Keratinocyte (primary cell): ENCODE results near the gene MTA2. TPM values are rescaled to one million over a fixed set of nuclear protein-coding genes. Genes with fewer than 3 reads are reported as not detected.
"Not testable (repeated sequence)": the region's sequence is repeated elsewhere in the genome, so short reads cannot be mapped to it uniquely, and the experiment has no call there.

Source experiments
- DNase-seq: peaks from one replicate; pipeline ENCODE4 v3.0.0-alpha.2; 2011; ENCODE audit warnings: low read depth, missing footprints, low spot score
- FAIRE-seq: peaks from 2 replicates; lab custom pipeline; 2011; peaks lifted over from hg19 to GRCh38; lab: Jason Lieb, UNC
- H2AFZ ChIP-seq: 2 replicates; pipeline ENCODE4 v1.6.0; 2012; ENCODE audit warnings: low read length, control low read depth, inconsistent platforms; ENCODE audit not compliant: control insufficient read depth
- H3K27ac ChIP-seq: 2 replicates; pipeline ENCODE4 v1.5.1; 2011; ENCODE audit warnings: low read length; ENCODE audit not compliant: control insufficient read depth, insufficient read depth
- H3K27me3 ChIP-seq: 3 replicates; pipeline ENCODE4 v1.6.0; 2011; ENCODE audit warnings: low read length; ENCODE audit not compliant: control insufficient read depth, insufficient read depth; ENCODE audit errors: extremely low read depth
- H3K36me3 ChIP-seq, 2 experiments: 2 replicates in 1 of 2; 3 replicates in 1 of 2; pipeline ENCODE4 v1.5.1; 2011; ENCODE audit warnings: low read length in 2 of 2, mild to moderate bottlenecking in 1 of 2; ENCODE audit not compliant: control insufficient read depth in 2 of 2, insufficient read depth in 2 of 2; ENCODE audit errors: extremely low read depth in 1 of 2
- H3K4me1 ChIP-seq: 3 replicates; pipeline ENCODE4 v1.5.1; 2011; ENCODE audit warnings: low read length; ENCODE audit not compliant: control insufficient read depth, insufficient read depth; ENCODE audit errors: extremely low read depth
- H3K4me2 ChIP-seq: 3 replicates; pipeline ENCODE4 v1.6.0; 2011; ENCODE audit warnings: low read depth, low read length; ENCODE audit not compliant: control insufficient read depth, insufficient read depth; ENCODE audit errors: extremely low read depth
- H3K4me3 ChIP-seq, 3 experiments: fragments of 200-600 bp in 1 of 3; sonication (generic) in 1 of 3; 2 replicates in 2 of 3; 3 replicates in 1 of 3; pipeline ENCODE4 v1.5.1; 2011 to 2016; ENCODE audit warnings: low read length in 3 of 3, mild to moderate bottlenecking in 3 of 3, control low read depth in 2 of 3, inconsistent platforms in 1 of 3, low read depth in 1 of 3, mixed read lengths in 1 of 3, mixed run types in 1 of 3, moderate library complexity in 1 of 3; ENCODE audit not compliant: control insufficient read depth in 2 of 3, insufficient read depth in 2 of 3; ENCODE audit errors: extremely low read depth in 1 of 3
- H3K79me2 ChIP-seq: 2 replicates; pipeline ENCODE4 v1.6.0; 2012; ENCODE audit warnings: low read length; ENCODE audit not compliant: control insufficient read depth, insufficient read depth
- H3K9ac ChIP-seq: 3 replicates; pipeline ENCODE4 v1.6.0; 2011; ENCODE audit warnings: low read length; ENCODE audit not compliant: control insufficient read depth, insufficient read depth; ENCODE audit errors: extremely low read depth
- H3K9me1 ChIP-seq: 3 replicates; pipeline ENCODE4 v1.6.0; 2011; ENCODE audit warnings: low read length; ENCODE audit not compliant: control insufficient read depth, insufficient read depth; ENCODE audit errors: extremely low read depth
- H3K9me3 ChIP-seq: 2 replicates; pipeline ENCODE4 v1.5.1; 2012; ENCODE audit warnings: low read depth, low read length; ENCODE audit not compliant: control insufficient read depth
- H4K20me1 ChIP-seq: 3 replicates; pipeline ENCODE4 v1.6.0; 2011; ENCODE audit warnings: low read length; ENCODE audit not compliant: control insufficient read depth, insufficient read depth; ENCODE audit errors: extremely low read depth
- CTCF ChIP-seq, 3 experiments: IDR thresholded peaks in 1 of 3; conservative IDR thresholded peaks in 1 of 3; optimal IDR thresholded peaks in 1 of 3; 2 replicates in 2 of 3; 3 replicates in 1 of 3; pipeline versions ENCODE3 to v1.5.1; 2011; ENCODE audit warnings: low read length in 3 of 3, mild to moderate bottlenecking in 3 of 3, moderate library complexity in 2 of 3, control low read depth in 1 of 3, inconsistent platforms in 1 of 3; ENCODE audit not compliant: insufficient read depth in 2 of 3; ENCODE audit errors: extremely low read depth in 1 of 3
- EZH2 ChIP-seq: IDR thresholded peaks from one replicate; pipeline ENCODE4 v1.6.1; 2012; ENCODE audit warnings: inconsistent platforms, mild to moderate bottlenecking, low read length, moderate library complexity
- dilution Hi-C: fragments of 300-500 bp; cut with MboI; formaldehyde crosslinking; loops from one replicate; pipeline ENCODE4 v1.7.0; 2020; ENCODE audit warnings: low sequenced_read_pairs; ENCODE audit not compliant: extremely low pct_ligation_motif_present
- polyA minus RNA-seq, 3 experiments: library from RNA; depleted of rRNA, polyadenylated mRNA; stranded (reverse); fragments of >200 nt; gene quantifications; 1 replicate in 1 of 3; 2 replicates in 1 of 3; 3 replicates in 1 of 3; pipeline ENCODE4 v1.2.3, GENCODE V29; 2011
- polyA plus RNA-seq, 5 experiments: library from polyadenylated mRNA; depleted of rRNA in 3 of 5; stranded (reverse) in 3 of 5; stranded (forward) in 1 of 5; unstranded in 1 of 5; fragments of >200 nt; gene quantifications; 1 replicate in 1 of 5; 2 replicates in 3 of 5; 3 replicates in 1 of 5; pipeline versions ENCODE4 v1.2.1 to v1.2.3, GENCODE V29; 2011 to 2012; ENCODE audit warnings: missing spikeins in 2 of 5, low read depth in 1 of 5, low replicate concordance in 1 of 5

The MTA2 gene
- polyA plus RNA-seq (29.4 to 44.3 TPM (median 39.7 TPM) in 3 replicates), polyA minus RNA-seq (56.3 to 107 TPM (median 107 TPM) in 3 replicates)
- polyA plus RNA-seq (2011; ENCODE audit: low read depth): 36.0 TPM
- polyA plus RNA-seq (2011; cell fraction: cytosol; rRNA removed): 25.2 and 30.6 TPM in 2 replicates
- polyA plus RNA-seq (2011; cell fraction: nucleus; rRNA removed): 65.7 and 66.8 TPM in 2 replicates
- 49.0 and 96.6 TPM in 2 replicates for polyA plus RNA-seq (2012; ENCODE audit: low replicate concordance)
- polyA minus RNA-seq (2011; cell fraction: cytosol; rRNA and poly(A)+ RNA removed): 43.5 TPM
- polyA minus RNA-seq (2011; cell fraction: nucleus; rRNA and poly(A)+ RNA removed): 43.9 and 54.5 TPM in 2 replicates

GRCh38 chr11:62601372-62602140 lies at the start of gene MTA2:
MTA2 (minus strand) TSS chr11:62601865; CDS start chr11:62601450, 415 bp downstream.
- peak within 1 kb of the TSS; percentile 95 for H3K9ac ChIP-seq
- no peaks in the 10 kb centered on the region for H3K9me1 ChIP-seq
- H3K4me1 ChIP-seq: peaks cover 14% of the 10 kb centered on the region
- peak within 1 kb of the TSS; percentile 99 for H3K4me2 ChIP-seq
- peaks cover 41% of the 10 kb centered on the region for H3K79me2 ChIP-seq
- TF ChIP-seq CTCF (optimal IDR thresholded peaks at IDR 0.05 in 1 of 3, IDR thresholded peaks at IDR 0.05 in 1 of 3, conservative IDR thresholded peaks at IDR 0.05 in 1 of 3; ENCODE audit: extremely low read depth in 1 of 3, insufficient read depth in 2 of 3, low read length in 3 of 3): no peak
- TF ChIP-seq EZH2: no peak
- H3K9me3 ChIP-seq: no peaks in the 10 kb centered on the region
- H3K36me3 ChIP-seq: peaks cover 26 to 29% of the 10 kb centered on the region in 2 experiments
- no peaks in the 10 kb centered on the region for H4K20me1 ChIP-seq
- peak; percentile 93 for DNase-seq
- peak within 1 kb of the TSS; percentile 95 for H3K27ac ChIP-seq
- FAIRE-seq: peak; percentile 78
- no peaks in the 10 kb centered on the region for H3K27me3 ChIP-seq
- dilution Hi-C loops: no loop called here
- peak within 1 kb of the TSS; percentile 77 to 99 (median 86) for H3K4me3 ChIP-seq
- peak within 1 kb of the TSS; percentile 42 for H2AFZ ChIP-seq

GRCh38 chr11:62650283-62650682 lies 48.6 kb upstream of the MTA2 start:
- H3K9me1 ChIP-seq, dilution Hi-C loops, H3K9me3 ChIP-seq, H3K27ac ChIP-seq, FAIRE-seq, DNase-seq, H3K27me3 ChIP-seq, H3K4me3 ChIP-seq, H2AFZ ChIP-seq, H4K20me1 ChIP-seq, H3K9ac ChIP-seq, H3K4me2 ChIP-seq: not testable (repeated sequence)
- peaks cover 12 to 15% of the 10 kb centered on the region in 2 experiments for H3K36me3 ChIP-seq
- peaks cover 40% of the 10 kb centered on the region for H3K79me2 ChIP-seq
- peaks cover 16% of the 10 kb centered on the region for H3K4me1 ChIP-seq
